Suprapubic skin (tissue), 3 donors: Measurements from ENCODE around the gene PKD2L1.
"Not testable (repeated sequence)": the region's sequence is repeated elsewhere in the genome, so short reads cannot be mapped to it uniquely, and the experiment has no call there.

Experiments
- POLR2AphosphoS5 ChIP-seq, 3 donors: sonication (generic); formaldehyde crosslinking; IDR thresholded peaks; one replicate each; pipeline ENCODE4 v1.6.1; 2017; ENCODE audit warnings: antibody characterized with exemption in 3 of 3
- TF ChIP-seq, protein P1 (sequence below), 2 donors: fragments of 200-600 bp in 1 of 2; fragments of 450-650 bp in 1 of 2; sonication (generic) in 1 of 2; IDR thresholded peaks; one replicate each; pipeline ENCODE4 v1.5.1; 2016 to 2019; ENCODE audit warnings: antibody characterized with exemption in 2 of 2, mild to moderate bottlenecking in 1 of 2, moderate library complexity in 1 of 2

DNA sequence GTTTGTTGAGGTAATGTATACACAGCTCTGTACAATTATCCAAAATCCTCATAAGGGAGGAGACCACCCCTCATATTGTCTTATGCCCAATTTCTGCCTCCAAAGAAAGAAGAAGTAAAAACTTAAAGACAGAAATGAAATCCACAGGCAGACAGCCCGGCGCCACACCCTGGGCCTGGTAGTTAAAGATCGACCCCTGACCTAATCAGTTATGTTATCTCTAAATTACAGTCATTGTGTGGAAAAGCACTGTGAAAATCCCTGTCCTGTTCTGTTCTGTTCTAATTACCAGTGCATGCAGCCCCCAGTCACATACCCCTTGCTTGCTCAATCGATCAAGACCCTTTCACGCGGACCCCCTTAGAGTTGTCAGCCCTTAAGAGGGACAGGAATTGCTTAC lies 46.6 kb upstream of the PKD2L1 start:
- TF ChIP-seq, protein P1, sequence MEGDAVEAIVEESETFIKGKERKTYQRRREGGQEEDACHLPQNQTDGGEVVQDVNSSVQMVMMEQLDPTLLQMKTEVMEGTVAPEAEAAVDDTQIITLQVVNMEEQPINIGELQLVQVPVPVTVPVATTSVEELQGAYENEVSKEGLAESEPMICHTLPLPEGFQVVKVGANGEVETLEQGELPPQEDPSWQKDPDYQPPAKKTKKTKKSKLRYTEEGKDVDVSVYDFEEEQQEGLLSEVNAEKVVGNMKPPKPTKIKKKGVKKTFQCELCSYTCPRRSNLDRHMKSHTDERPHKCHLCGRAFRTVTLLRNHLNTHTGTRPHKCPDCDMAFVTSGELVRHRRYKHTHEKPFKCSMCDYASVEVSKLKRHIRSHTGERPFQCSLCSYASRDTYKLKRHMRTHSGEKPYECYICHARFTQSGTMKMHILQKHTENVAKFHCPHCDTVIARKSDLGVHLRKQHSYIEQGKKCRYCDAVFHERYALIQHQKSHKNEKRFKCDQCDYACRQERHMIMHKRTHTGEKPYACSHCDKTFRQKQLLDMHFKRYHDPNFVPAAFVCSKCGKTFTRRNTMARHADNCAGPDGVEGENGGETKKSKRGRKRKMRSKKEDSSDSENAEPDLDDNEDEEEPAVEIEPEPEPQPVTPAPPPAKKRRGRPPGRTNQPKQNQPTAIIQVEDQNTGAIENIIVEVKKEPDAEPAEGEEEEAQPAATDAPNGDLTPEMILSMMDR (IDR thresholded peaks at IDR 0.05), result not testable (repeated sequence)
- not testable (repeated sequence) for TF ChIP-seq POLR2AphosphoS5 (IDR thresholded peaks at IDR 0.05)
